HS-27A (cell line): ENCODE results near the gene PYCR2.
"Not testable (repeated sequence)": the region's sequence is repeated elsewhere in the genome, so short reads cannot be mapped to it uniquely, and the experiment has no call there.

Experiments used
- DNase-seq: peaks from one replicate; pipeline ENCODE4 v3.0.0-alpha.2; 2012; ENCODE audit warnings: low read depth, missing footprints

The PYCR2 gene

DNA sequence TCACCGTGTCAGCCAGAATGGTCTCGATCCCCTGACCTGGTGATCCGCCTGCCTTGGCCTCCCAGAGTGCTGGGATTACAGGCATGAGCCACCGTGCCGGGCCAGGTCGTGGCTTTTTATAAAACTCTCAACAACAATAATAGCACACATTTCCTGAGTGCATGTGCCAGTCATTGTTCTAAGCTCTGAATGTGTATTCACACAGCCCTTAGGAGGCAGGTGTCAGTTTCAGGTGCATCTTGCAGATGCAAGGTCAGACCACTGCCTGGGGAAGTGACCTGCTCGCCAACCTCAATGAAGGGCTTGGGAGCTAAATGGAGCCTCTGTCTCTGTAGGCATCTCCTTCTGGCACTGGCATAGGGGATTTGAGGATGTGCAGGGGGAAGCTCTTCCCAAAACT lies 18.5 kb upstream of the PYCR2 start:
- no peak for DNase-seq

DNA sequence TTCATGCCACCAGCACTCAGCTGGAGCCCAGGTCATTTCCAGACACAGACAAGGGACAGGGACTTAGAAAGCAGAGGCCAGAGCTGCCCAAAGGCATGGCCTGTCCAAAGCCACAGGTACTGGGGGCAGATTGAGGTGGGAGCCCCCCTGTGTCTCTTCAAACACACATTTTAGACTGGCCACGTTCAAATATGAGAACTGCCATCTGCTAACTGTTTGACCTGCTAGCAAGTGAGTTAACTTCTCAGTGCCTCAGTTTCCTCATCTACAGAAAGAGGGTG lies 17.8 kb upstream of the PYCR2 start:
- no peak for DNase-seq

DNA sequence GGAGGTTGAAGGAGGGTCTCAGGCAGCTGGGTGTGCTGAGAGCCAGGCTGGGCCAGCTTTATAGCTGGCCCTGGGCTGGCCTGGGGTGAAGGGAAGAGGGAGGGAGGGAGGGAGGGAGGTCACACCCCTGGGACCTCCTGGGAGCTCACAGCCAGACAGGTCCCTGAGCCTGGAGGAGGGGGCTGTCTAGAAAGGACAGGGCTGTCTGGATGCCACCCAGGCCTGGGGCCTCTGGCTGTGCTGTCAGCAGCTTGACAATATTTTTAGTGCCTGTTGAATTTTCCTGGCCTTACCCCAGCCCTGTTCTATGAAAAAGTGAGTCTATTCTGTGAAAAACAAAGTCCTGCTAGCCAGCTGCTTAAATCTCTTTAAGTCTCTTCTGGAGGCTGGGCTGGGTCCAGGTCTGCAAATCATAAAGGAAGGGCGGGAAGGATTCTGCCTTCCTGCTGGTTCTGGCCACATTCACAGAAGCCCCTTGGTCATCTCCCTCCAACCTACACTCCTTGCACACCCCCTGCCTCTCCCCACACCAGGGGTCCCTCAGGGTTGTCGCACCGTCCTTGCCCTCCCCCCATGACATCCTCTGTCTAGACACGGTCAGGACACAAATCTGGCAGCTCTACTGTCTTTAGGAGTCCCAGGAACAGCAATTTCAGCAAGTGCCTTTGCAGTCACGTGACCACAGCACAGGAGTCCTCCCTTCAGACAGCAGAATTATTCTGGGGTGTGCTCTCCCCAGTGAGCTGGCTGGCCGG lies 17.3 kb upstream of the PYCR2 start, which contains the start of gene LEFTY2:
LEFTY2 (minus strand) TSS at position 34 of the 755 bp plus-strand sequence. CDS start 80 bp downstream, outside the sequence.
- no peak for DNase-seq

DNA sequence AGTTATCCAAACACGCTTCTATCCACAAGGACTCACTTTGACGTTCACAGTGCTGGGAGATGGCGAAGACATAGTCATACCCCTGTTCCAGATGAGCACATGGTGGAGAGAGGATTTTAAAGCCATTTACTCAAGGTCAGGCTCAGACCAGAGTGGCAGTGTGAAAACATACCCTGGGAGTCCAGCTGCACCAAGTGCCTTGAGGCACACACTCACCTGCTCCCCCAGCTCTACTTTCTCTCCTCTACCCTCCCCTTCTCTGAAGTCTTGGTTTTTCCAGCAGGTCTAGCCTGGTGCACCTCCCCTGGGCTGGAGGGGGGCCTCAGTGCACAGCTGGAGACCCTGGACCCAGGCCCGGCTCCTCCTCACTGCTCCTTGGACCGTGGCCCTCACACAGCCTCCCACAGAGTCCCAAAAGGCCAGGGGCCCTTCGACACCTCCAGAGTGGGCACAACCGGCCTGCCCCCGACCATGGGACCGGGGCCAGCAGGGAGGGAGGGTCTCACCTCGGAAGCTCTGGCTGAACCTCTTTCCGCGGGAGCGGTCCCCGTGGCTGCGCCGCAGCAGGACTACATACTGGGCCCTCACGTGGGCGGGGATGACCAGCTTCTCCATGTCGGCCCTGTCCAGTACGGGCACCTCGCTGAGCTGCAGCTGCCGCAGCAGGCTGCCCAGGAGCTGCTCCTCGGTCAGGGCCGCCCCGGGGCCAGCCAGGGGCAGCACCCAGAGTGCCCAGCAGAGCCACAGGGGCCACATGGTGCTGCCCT lies 16.5 kb upstream of the PYCR2 start:
- no peak for DNase-seq

DNA sequence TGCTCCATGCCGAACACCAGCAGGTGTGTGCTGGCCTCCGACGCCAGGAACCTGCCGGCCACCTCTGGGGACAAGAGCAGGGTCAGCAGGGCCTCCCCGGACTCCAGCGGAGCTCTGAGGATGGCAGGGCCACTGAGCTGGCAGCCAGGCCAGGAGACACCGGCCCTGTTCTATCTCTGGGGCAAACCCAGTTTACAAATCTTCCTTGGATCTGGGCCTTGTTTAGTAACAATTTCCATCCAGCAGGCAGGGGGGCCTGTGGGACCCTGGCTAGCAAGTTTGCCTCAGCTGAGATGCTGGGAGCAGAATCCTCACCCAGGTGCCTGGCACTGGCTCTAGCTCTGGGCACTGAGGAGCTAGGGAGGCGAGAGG lies 15.9 kb upstream of the PYCR2 start:
- not testable (repeated sequence) for DNase-seq

DNA sequence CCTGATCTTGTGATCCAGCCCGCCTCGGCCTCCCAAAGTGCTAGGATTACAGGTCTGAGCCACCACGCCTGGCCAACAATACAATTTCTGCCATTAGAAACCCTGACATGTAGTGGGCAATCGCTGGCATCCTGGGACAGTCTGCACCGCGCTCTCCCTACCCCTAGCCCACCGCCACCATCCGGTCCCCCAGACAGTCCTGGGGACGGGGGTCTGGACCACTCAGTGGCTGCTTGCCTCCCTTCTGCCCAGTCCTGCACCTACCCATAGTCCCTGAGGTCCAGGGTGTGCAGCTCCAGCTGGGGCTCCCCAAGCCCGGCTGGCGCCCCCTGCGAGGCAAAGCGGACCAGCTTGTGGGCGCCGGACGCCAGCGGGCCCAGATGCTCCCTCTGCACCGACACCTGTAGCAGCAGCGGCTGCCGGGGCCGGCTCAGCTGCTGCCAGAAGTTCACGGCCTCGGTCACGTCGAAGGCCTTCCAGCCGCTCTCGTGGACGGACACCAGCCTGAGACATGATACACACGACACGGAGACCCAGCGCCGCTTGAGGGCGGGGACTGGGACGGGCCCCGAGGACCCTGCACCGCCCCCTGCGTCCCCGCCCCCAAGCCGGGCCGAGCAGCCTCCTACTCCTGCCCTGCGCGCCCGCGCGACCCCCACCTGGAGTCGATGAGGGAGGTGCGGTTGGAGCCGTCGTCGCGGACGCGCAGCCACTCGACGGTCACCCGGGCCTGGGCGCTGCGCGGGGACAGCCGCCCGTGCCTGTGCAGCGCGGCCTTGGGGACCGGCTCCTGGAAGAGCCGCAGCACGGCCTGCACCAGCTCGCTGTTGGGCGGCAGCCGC lies 15.3 kb upstream of the PYCR2 start:
- DNase-seq, result not testable (repeated sequence)

DNA sequence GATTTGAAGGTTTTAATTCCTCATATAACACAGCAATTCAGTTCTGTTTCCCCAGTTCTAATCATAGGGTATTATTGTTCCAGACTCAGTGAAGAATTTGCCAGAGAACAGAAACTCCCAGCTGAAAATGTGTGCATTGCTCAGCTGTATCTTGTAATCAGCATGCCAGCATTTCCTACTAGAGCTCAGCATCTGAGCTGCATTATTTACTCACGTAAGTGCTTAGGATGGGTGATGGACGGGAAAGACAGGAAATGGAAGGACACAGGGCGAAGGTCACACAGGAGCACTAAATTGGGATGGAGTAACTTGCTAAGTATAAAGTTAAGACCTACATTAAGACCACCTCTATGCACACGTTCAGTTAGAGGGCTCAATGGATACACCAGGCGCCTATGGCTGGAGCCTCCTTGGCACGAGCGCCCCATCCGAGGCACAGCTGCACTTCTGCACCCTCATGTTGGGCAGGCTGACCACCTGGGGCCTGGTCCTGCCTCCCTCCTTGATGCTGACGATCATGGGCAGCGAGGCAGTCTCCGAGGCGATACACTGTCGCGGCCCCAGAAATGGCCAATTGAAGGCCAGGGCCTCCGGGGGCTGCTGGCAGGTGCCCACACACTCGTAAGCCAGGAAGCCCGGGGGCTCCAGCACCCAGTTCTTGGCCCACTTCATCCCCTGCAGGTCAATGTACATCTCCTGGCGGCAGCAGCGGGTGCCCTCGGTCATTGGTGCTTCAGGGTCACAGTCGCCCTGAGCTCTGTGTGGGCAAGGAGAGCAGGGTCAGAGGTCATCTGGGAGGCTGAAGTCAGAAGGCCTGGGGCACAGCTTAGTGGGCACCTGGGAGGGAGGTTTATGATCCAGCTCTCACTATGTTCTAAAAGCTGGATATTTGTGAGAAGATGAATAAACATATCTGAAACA lies 13.3 kb upstream of the PYCR2 start:
- DNase-seq, result no peak

DNA sequence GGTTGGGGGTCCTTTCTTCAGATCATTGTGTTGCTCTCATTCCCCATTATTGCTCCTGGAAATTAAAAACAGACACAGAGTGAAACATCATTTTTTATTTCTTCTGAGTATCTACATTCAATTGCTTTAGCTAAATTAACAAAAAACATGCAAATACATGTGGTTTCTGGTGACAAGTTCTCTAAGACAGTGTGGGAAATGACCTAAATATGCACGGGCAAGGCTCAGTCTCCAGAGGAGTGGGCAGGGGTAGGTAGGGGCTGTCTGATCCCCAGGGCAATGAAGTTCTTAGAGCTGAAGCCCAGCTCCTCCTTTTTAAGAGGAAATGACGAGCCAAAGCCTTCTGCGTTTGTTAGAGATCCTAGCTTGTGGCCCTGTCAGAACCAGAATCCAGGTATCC lies 12.5 kb upstream of the PYCR2 start:
- DNase-seq, result no peak

DNA sequence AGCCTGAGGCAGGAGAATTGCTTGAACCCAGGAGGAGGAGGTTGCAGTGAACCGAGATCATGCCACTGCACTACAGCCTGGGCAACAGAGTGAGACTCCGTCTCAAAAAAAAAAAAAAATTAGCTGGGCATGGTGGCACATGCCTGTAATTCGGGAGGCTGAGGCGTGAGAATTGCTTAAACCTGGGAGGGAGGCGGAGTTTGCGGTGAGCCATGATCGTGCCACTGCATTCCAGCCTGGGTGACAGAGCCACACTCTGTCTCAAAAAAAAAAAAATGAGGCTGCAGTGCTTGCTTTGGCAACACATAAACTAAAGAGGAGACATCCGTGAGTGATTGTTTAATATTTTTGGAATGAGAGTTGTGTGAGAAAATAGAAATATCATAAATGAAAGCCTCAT lies 12.0 kb upstream of the PYCR2 start:
- not testable (repeated sequence) for DNase-seq

DNA sequence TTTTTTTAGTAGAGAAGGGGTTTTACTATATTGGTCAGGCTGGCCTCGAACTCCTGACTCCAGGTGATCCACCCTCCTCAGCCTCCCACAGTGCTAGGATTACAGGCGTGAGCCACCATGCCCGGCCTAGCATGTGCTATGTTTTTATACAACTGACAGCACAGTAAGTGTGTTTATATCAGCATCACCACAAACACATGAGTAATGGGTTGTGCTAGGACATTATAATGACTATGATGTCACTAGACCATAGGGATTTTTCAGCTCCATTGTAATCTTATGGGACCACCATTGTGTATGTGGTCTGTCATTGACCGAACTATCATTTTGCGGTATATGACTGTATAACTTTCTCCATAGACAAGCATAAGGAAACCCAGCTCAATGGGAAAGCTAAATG lies 10.7 kb upstream of the PYCR2 start:
- no peak for DNase-seq

DNA sequence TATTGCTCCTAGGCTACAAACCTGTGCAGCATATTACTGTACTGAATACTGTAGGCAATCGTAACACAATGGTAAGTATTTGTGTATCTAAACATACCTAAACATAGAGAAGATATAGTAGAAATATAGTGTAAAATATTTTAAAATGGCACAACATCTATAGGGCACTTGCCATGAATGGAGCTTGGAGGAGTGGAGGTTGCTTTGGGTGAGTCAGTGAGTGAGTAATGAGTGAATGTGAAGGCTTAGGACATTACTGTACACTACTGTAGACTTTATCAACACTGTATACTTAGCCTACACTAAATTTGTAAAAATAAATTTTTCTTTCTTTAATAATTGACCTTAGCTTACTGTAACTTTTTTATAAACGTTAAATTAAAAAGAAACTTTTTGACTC lies 9.0 kb upstream of the PYCR2 start:
- DNase-seq, result peak; percentile 34

DNA sequence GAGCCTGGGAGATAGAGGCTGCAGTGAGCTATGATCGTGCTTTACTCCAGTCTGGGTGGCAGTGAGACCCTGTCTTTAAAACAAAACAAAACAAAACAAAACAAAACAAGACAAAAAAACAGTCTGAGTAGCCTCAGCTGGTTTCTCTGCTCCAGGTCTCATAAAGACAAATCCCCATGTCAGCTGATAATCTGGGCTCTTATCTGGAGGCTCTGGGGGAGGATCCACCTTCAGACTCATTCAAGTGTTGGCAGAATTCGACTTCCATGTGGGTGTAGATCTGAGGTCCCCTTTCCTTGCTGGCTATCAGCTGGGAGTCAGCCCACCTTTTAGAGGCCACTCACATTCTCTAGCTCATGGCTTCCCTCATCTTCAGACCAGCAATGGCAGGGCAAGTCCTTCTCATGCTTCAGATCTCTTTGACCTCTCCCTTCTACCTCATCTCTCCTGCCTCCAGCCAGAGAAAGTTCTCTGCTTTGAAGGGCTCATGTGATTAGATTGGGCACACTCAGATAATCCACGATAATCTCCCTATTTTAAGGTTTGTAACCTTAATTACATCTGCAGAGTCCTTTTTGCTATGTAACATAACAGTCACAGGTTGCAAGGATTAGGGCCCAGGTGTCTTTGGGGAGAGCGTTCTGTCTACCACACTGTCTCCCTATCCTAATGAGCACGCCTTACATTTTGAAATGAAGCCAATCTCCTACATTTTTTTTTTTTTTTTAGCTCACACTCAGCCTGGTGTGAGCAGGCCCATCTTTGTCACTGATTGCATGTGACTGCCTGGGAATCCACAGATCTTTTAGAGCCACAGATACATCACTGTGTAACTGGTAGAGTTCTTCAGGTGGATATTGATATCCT lies 7.5 kb upstream of the PYCR2 start:
- DNase-seq, result no peak

DNA sequence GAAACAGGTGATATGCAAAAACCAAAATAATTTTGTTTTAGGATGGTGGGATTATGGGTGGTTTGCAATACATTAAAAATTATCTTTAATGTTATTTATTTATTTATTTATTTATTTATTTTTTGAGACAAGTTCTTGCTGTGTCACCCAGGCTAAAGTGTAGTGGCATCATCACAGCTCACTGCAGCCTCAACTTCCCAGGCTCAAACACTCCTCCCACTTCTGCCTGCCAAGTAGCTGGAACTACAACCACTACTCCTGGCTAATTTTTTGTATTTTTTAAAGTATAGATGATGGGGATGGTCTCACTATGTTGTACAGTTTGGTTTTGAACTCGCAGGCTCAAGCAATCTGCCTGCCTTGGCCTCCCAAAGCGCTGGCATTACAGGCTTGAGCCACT lies 6.5 kb upstream of the PYCR2 start:
- no peak for DNase-seq

DNA sequence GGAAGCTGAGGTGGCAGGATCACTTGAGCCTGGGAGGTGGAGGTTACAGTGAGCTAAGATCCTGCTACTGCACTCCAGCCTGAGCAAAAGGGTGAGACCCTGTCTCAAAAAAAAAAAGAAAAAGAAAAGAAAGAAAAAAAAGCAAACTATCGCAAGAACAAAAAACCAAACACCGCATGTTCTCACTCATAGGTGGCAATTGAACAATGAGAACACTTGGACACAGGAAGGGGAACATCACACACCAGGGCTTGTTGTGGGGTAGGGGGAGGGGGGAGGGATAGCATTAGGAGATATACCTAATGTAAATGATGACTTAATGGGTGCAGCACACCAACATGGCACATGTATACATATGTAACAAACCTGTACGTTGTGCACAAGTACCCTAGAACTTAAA lies 5.4 kb upstream of the PYCR2 start:
- DNase-seq, result not testable (repeated sequence)

DNA sequence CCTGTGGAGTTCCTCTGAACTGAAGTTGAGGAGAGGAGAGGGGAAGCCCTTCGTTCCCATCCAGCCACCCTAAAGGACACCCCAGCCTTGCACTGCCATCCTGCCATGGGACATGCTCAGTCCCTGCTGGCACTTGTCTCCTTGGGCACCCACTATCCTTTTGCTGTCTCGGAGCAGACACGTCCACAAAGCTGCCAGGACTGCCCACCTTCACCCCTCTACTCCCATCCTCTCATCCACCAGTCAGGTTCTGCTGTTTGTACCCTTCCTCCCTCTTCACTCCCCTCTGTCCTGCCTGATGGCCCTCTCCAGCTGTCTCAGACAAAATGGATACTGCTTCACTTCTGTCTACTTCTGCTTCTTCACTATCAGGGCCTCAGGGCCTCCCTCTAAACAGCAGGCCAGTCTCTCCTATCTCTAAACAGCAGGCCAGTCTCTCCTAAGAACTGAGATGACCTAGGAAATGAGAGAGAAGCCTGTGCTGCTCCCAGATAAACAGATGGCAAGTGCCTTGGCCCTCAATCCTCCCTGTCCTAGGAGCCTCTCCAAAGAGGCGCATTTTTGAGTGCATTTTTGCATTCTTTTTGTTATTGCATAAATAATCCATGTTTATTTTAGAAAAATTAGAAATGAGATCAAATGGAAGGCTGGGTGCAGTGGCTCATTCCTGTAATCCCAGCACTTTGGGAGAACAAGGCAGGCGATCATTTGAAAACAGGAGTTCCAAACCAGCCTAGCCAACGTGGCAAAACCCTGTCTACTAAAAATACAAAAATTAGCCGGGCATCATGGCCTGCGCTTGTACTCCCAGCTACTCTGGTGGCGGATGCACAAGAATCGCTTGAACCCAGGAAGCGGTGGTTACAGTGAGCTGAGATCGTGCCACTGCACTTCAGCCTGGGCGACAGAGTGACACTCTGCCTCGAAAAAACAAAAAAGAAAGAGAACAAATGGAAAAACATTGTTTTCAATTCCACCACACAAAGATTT lies 4.4 kb upstream of the PYCR2 start:
- no peak for DNase-seq

DNA sequence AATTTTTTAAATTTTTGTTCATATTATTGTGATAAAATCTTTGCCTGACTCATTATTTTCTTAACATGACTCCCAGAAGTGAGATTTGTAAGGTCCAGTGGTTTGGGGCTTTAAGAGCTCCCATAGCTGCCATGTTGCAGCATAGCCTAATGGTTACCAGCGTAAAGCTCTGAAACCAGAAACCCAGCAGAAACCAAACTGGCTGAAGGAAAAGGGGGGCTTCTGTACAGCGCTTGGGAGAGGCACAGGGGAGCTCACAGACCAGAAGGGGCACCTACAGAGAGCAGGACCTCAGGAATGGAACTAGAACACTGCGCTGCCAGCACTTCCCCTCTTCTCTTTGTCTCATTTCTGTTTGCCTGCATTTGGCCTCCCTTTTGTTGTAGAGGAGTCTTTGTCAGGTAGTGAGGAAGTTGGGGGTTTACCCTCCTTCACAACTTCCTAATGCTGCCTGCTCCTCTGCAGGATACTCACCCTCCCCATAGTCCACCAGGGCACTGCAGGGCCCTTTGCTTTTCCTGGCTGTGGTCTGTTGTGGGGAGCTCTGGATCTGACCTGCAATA lies 2.6 kb upstream of the PYCR2 start:
- peak; percentile 15 for DNase-seq

DNA sequence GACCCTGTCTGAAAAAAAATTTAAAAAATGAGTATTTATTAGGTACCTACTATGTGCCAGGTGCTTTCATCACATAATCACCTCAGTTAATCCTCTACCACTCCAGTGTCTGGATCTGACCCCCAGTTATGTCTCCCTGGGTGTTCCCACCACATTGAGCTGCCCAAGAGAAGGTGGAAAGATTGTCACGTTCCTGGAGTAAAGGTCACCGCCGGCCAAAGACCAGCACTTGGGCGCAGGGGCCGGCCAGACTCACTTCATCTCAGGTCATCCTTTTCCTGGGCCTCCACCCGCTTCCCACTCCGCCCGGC lies 714 bp downstream of the PYCR2 start:
- no peak for DNase-seq

DNA sequence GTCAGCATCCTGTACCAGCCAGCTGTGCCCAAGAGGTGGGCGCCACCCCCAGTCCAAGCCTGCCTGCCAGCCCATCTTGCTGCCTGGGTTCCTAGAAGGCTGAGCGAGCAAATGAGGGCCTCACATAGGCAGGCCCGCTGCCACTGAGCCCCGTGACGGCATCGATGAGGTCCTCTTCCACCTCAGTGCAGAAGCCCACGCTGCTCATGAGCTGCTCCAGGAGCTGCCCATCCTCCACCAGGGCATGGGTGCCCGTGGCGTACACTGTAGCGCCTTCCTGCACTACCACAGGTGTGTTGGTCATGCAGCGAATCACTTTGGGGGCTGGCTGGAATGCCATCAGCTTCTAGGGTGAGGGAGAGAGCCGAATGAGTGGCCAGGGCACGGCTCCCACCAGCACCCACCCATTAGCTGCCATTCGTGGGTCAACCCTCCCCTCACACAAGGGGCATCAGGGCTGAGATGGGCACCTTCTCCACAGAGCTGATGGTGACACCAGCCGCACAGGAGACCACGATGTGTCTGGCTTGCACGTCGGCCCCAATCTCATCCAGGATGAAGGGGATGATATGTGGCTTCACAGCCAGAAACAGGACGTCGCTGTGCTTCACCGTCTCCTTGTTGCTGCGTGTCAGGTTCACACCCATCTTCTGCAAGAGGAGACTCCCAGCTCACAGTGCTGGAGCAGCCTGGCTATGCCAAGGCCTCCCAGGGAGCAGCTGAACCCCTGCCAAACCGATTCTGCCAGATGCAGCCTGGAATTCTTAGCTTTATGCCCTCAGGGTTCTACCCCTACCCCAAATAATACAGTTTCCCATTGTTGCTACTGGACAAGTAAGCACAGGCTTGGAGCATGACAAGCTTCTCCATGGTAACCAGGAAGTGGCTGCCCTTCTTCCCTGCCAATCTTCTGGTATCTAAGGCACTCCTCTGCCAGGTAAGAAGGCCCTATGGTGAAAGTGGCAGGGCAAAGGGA lies 2.0 kb downstream of the PYCR2 start:
- DNase-seq, result no peak
